H1 (cell line): ENCODE results near the gene FKRP. TPM values are rescaled to one million over a fixed set of nuclear protein-coding genes. Genes with fewer than 3 reads are reported as not detected.

Experiments used
- CTCF ChIA-PET: fragments of 300-600 bp; sonication (Branson Sonifier 250); formaldehyde crosslinking; loops from one replicate; lab custom pipeline; 2021; ENCODE audit not compliant: partially characterized antibody; lab: Charles Lee
- POLR2A ChIA-PET: fragments of 300-600 bp; sonication (Branson Sonifier 250); formaldehyde crosslinking; loops from one replicate; lab custom pipeline; 2021; ENCODE audit warnings: inconsistent platforms; ENCODE audit not compliant: partially characterized antibody; lab: Charles Lee
- DNase-seq, 2 experiments: peaks; one replicate each; pipeline versions ENCODE4 v3.0.0 to v3.0.0-alpha.2; 2010 to 2022; ENCODE audit warnings: low spot score in 2 of 2, low read depth in 1 of 2, mixed read lengths in 1 of 2
- FAIRE-seq: peaks from 2 replicates; lab custom pipeline; 2011; peaks lifted over from hg19 to GRCh38; lab: Jason Lieb, UNC
- H2AFZ ChIP-seq: 2 replicates; pipeline ENCODE4 v1.8.1; 2012; ENCODE audit warnings: low read length, inconsistent platforms
- H2AK5ac ChIP-seq: 2 replicates; pipeline ENCODE4 v1.6.1; 2013; ENCODE audit warnings: low read depth, low read length
- H2BK120ac ChIP-seq: replicated peaks from 2 replicates; pipeline ENCODE3; 2013; ENCODE audit warnings: low read depth, low read length, inconsistent platforms
- H2BK12ac ChIP-seq: 2 replicates; pipeline ENCODE4 v1.6.1; 2013; ENCODE audit warnings: low read depth, low read length
- H2BK15ac ChIP-seq: 2 replicates; pipeline ENCODE4 v1.6.1; 2013; ENCODE audit warnings: low read length
- H2BK20ac ChIP-seq: 2 replicates; pipeline ENCODE4 v1.6.1; 2013; ENCODE audit warnings: low read length
- H2BK5ac ChIP-seq: 2 replicates; pipeline ENCODE4 v1.6.1; 2013; ENCODE audit warnings: low read depth, low read length
- H3K14ac ChIP-seq: 2 replicates; pipeline ENCODE4 v1.6.1; 2013; ENCODE audit warnings: inconsistent platforms; ENCODE audit not compliant: insufficient read length
- H3K18ac ChIP-seq: 2 replicates; pipeline ENCODE4 v1.6.1; 2013; ENCODE audit warnings: low read length; ENCODE audit errors: extremely low read depth
- H3K23ac ChIP-seq: 2 replicates; pipeline ENCODE4 v1.6.1; 2013; ENCODE audit warnings: inconsistent platforms; ENCODE audit not compliant: insufficient read length
- H3K23me2 ChIP-seq: 2 replicates; pipeline ENCODE4 v1.6.1; 2013; ENCODE audit warnings: low read depth, low read length
- H3K27ac ChIP-seq: 2 replicates; pipeline ENCODE4 v1.6.1; 2011; ENCODE audit warnings: low read depth, low read length, inconsistent platforms
- H3K27me3 ChIP-seq, 4 experiments: replicated peaks in 1 of 4; 1 replicate in 1 of 4; 2 replicates in 3 of 4; pipeline versions ENCODE4 v1.6.1 to v1.8.1; 2011 to 2013; ENCODE audit warnings: low read length in 3 of 4, mild to moderate bottlenecking in 3 of 4, inconsistent platforms in 2 of 4, mixed read lengths in 2 of 4, moderate library complexity in 1 of 4; ENCODE audit not compliant: control insufficient read depth in 3 of 4, insufficient read depth in 3 of 4; ENCODE audit errors: extremely low read depth in 1 of 4
- H3K36me3 ChIP-seq, 4 experiments: 2 replicates each; pipeline versions ENCODE4 v1.6.1 to v1.8.1; 2011 to 2013; ENCODE audit warnings: mild to moderate bottlenecking in 4 of 4, low read length in 3 of 4, moderate library complexity in 2 of 4, control low read depth in 1 of 4, inconsistent platforms in 1 of 4; ENCODE audit not compliant: insufficient read depth in 4 of 4, control insufficient read depth in 2 of 4
- H3K4ac ChIP-seq: replicated peaks from 2 replicates; pipeline ENCODE3; 2013; ENCODE audit warnings: low read length, low read depth, mixed read lengths, inconsistent platforms; ENCODE audit not compliant: insufficient read length
- H3K4me1 ChIP-seq, 4 experiments: replicated peaks in 1 of 4; 1 replicate in 1 of 4; 2 replicates in 3 of 4; pipeline versions ENCODE4 v1.6.1 to v1.8.1; 2011 to 2013; ENCODE audit warnings: low read length in 3 of 4, inconsistent platforms in 2 of 4, mixed read lengths in 1 of 4; ENCODE audit not compliant: insufficient read depth in 4 of 4, control insufficient read depth in 3 of 4
- H3K4me2 ChIP-seq, 2 experiments: 2 replicates each; pipeline versions ENCODE4 v1.6.1 to v1.8.1; 2011 to 2013; ENCODE audit warnings: low read depth in 2 of 2, low read length in 2 of 2, control low read depth in 1 of 2, inconsistent platforms in 1 of 2, mild to moderate bottlenecking in 1 of 2; ENCODE audit not compliant: insufficient read depth in 1 of 2
- H3K4me3 ChIP-seq, 4 experiments: fragments of 200-600, 300-600 bp in 1 of 4; sonication (generic), shearing (Covaris generic), sonication (Bioruptor Twin) in 1 of 4; 2 replicates each; pipeline versions ENCODE4 v1.5.1 to v1.8.1; 2011 to 2016; ENCODE audit warnings: low read length in 4 of 4, low read depth in 3 of 4, control low read depth in 2 of 4, inconsistent platforms in 2 of 4, mild to moderate bottlenecking in 2 of 4, mixed read lengths in 1 of 4, moderate library complexity in 1 of 4; ENCODE audit not compliant: insufficient read depth in 2 of 4; ENCODE audit errors: extremely low read depth in 1 of 4
- H3K56ac ChIP-seq: replicated peaks from 2 replicates; pipeline ENCODE3; 2013; ENCODE audit warnings: low read depth, mild to moderate bottlenecking, mixed read lengths, low read length, inconsistent platforms; ENCODE audit not compliant: insufficient read length
- H3K79me1 ChIP-seq: 2 replicates; pipeline ENCODE4 v1.6.1; 2013; ENCODE audit warnings: low read depth, low read length, control low read depth
- H3K79me2 ChIP-seq, 2 experiments: 2 replicates each; pipeline versions ENCODE4 v1.6.1 to v1.8.1; 2012 to 2013; ENCODE audit warnings: low read length in 2 of 2, mild to moderate bottlenecking in 2 of 2, inconsistent platforms in 1 of 2; ENCODE audit not compliant: insufficient read depth in 2 of 2, control insufficient read depth in 1 of 2
- H3K9ac ChIP-seq, 4 experiments: replicated peaks in 1 of 4; 1 replicate in 1 of 4; 2 replicates in 3 of 4; pipeline versions ENCODE4 v1.6.1 to v1.8.1; 2011 to 2013; ENCODE audit warnings: low read depth in 3 of 4, low read length in 3 of 4, control low read depth in 2 of 4, mild to moderate bottlenecking in 2 of 4, moderate library complexity in 2 of 4, inconsistent platforms in 1 of 4; ENCODE audit errors: extremely low read depth in 1 of 4
- H3K9me3 ChIP-seq, 2 experiments: 2 replicates each; pipeline versions ENCODE4 v1.6.1 to v1.8.1; 2012 to 2013; ENCODE audit warnings: mild to moderate bottlenecking in 2 of 2, moderate library complexity in 2 of 2, control low read depth in 1 of 2, inconsistent platforms in 1 of 2, low read depth in 1 of 2, low read length in 1 of 2, mixed read lengths in 1 of 2; ENCODE audit not compliant: insufficient read depth in 2 of 2
- H4K20me1 ChIP-seq, 2 experiments: replicated peaks in 1 of 2; 2 replicates each; pipeline versions ENCODE3 to v1.8.1; 2011 to 2013; ENCODE audit warnings: inconsistent platforms in 2 of 2, low read length in 2 of 2, mild to moderate bottlenecking in 1 of 2; ENCODE audit not compliant: insufficient read depth in 2 of 2, control insufficient read depth in 1 of 2
- H4K5ac ChIP-seq: 2 replicates; pipeline ENCODE4 v1.6.1; 2013; ENCODE audit warnings: low read length, low read depth, mixed read lengths, inconsistent platforms; ENCODE audit not compliant: insufficient read length
- H4K8ac ChIP-seq: 2 replicates; pipeline ENCODE4 v1.8.0; 2013; ENCODE audit warnings: mild to moderate bottlenecking, moderate library complexity, low read length, inconsistent platforms; ENCODE audit not compliant: insufficient read depth; ENCODE audit errors: extremely low read depth
- H4K91ac ChIP-seq: replicated peaks from 2 replicates; pipeline ENCODE3; 2013; ENCODE audit warnings: low read length, mixed read lengths, inconsistent platforms; ENCODE audit not compliant: insufficient read length
- CEBPB ChIP-seq: IDR thresholded peaks from 2 replicates; pipeline ENCODE4 v1.6.1; 2012; ENCODE audit warnings: low read depth, low read length
- JUND ChIP-seq: IDR thresholded peaks from 2 replicates; pipeline ENCODE4 v1.6.1; 2011; ENCODE audit warnings: mild to moderate bottlenecking, improper control_type of control experiment, low read length
- KDM1A ChIP-seq: fragments of 200-600, 300-600 bp; sonication (generic); IDR thresholded peaks from 2 replicates; pipeline ENCODE4 v1.7.1; 2016; ENCODE audit warnings: mild to moderate bottlenecking, low read length, borderline replicate concordance
- KDM4A ChIP-seq: IDR thresholded peaks from one replicate; pipeline ENCODE4 v1.7.1; 2012; ENCODE audit warnings: low read depth, mild to moderate bottlenecking, moderate library complexity, low read length, inconsistent platforms; ENCODE audit not compliant: severe bottlenecking
- POLR2A ChIP-seq, 2 experiments: IDR thresholded peaks; 1 replicate in 1 of 2; 2 replicates in 1 of 2; pipeline ENCODE4 v1.6.1; 2011; ENCODE audit warnings: low read depth in 2 of 2, low read length in 2 of 2, mild to moderate bottlenecking in 2 of 2; ENCODE audit errors: control extremely low read depth in 1 of 2
- POLR2AphosphoS5 ChIP-seq: IDR thresholded peaks from 2 replicates; pipeline ENCODE4 v1.6.1; 2011; ENCODE audit warnings: low read depth, low read length
- RAD21 ChIP-seq, 2 experiments: IDR thresholded peaks in 1 of 2; conservative IDR thresholded peaks in 1 of 2; 2 replicates each; pipeline ENCODE4 v1.6.1; 2011; ENCODE audit warnings: low read depth in 2 of 2, low read length in 2 of 2, improper control_type of control experiment in 1 of 2, inconsistent platforms in 1 of 2, mild to moderate bottlenecking in 1 of 2, moderate library complexity in 1 of 2
- TAF1 ChIP-seq: IDR thresholded peaks from 2 replicates; pipeline ENCODE4 v1.6.1; 2011; ENCODE audit warnings: mild to moderate bottlenecking, low read depth, low read length
- TAF7 ChIP-seq: optimal IDR thresholded peaks from 2 replicates; pipeline ENCODE3; 2011; ENCODE audit warnings: low read depth, mild to moderate bottlenecking, inconsistent platforms, low read length, moderate library complexity, borderline replicate concordance
- TBP ChIP-seq: IDR thresholded peaks from 2 replicates; pipeline ENCODE4 v1.6.1; 2011; ENCODE audit warnings: low read depth, low read length, improper control_type of control experiment
- WGBS, 2 experiments: shearing (Covaris generic) in 1 of 2; methylation state at CpG; one replicate each; pipeline versions ENCODE4 v1.1.6 to v1.1.7; 2013 to 2015; ENCODE audit warnings: low lambda C conversion rate in 2 of 2, mixed read lengths in 2 of 2, inconsistent platforms in 1 of 2, low coverage in 1 of 2, missing lambda C conversion rate in 1 of 2; ENCODE audit not compliant: insufficient replicate concordance in 2 of 2, insufficient coverage in 1 of 2, insufficient read length in 1 of 2; ENCODE audit errors: extremely low coverage in 1 of 2, missing lambda C conversion rate in 1 of 2; 5-methylcytosine and 5-hydroxymethylcytosine counted together
- polyA plus RNA-seq, 7 experiments: library from polyadenylated mRNA; depleted of rRNA in 3 of 7; stranded (reverse) in 5 of 7; unstranded in 2 of 7; fragments of >200 nt in 5 of 7; fragments of 200-250 nt in 2 of 7; gene quantifications; 1 replicate in 5 of 7; 2 replicates in 1 of 7; 4 replicates in 1 of 7; pipeline versions ENCODE4 v1.2.1 to v1.2.3, GENCODE V29; 2011 to 2013; ENCODE audit warnings: missing spikeins in 2 of 7, mixed read lengths in 2 of 7
- total RNA-seq: library from RNA; stranded (reverse); fragmentation: NEBNext Ultra II Directional; extraction: Animal tissue kit (Norgen Biotek cat#: 25700); gene quantifications from 2 replicates; pipeline ENCODE4 v1.2.1, GENCODE V29; 2021

The FKRP gene
- total and polyA plus RNA-seq, 2 of the 8 experiments (the other 6 are each of a cell fraction or from before 2014, with no cell fraction given), result 17.1 to 24.4 TPM

DNA sequence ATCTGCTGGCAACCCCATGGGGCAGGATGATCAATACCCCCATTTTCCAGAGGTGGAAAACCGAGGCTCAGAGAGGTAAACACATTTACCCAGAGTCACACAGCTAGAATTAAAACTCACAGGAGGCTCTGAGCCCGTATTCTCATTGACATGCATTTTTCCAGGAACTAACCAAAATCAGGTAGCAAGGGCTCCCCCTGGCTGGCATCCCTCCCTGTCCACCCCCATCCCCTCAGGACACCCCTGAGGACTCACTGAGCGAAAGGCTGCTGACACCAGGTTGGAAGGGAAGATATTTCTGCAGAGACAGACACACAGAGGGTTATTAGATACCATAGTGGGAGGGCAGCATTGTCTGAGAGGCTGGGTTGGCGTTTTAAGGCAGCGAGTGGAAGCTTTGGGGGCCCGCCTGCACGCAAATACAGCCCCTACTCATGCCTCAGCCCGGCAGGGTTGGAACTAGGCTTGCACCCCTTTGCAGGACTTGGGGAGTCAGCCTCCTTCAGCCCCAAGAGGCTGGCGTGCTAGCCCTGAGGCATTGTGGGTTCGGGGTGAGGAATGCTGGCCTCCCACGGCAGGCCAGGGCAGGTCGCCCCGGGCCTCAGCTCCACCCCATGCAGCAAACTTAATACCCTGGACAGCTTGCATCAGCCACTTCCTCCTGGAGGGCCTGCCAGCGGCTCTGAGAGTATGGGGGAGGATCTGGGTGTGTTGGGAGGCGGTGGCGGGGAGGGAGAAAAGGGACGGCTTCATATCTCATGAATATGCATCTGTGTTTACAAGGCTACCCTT is 38.6 kb downstream of the FKRP start:
- Histone ChIP-seq H3K79me2 (peaks cover 29 to 67% of the 10 kb centered on the region in 2 experiments), H3K4me2 (peak overlapping the region; percentile 87 to 98), H3K18ac (peak overlapping the region; percentile 94), H3K14ac (no peak overlapping the region), H3K4me1 (peaks cover 6 to 21% (median 10%) of the 10 kb centered on the region in 4 experiments; a peak in 6 of 7 replicates), H3K23ac (no peak overlapping the region), H3K36me3 (peaks cover 22 to 61% (median 39%) of the 10 kb centered on the region in 4 experiments), H3K9ac (peak overlapping the region in 3 of 4 experiments; percentile 72 to 75 (median 74); a peak in 6 of 7 replicates), H4K20me1 (peaks cover 15 to 29% of the 10 kb centered on the region in 2 experiments), H4K8ac (peak overlapping the region; percentile 94), H3K23me2 (peaks cover 15% of the 10 kb centered on the region), H2BK15ac (0 out of 2 replicates have a peak overlapping the region, but pooled peaks have one; percentile 83), H3K27ac (peak overlapping the region; percentile 90), H2BK120ac (peak overlapping the region; percentile 0), H4K5ac (peak overlapping the region; percentile 41), H2AK5ac (peak overlapping the region; percentile 76), H2BK5ac (peak overlapping the region; percentile 95), H2AFZ (no peak overlapping the region), H3K9me3 (no peaks in the 10 kb centered on the region), H3K27me3 (no peaks in the 10 kb centered on the region; a peak in 1 of 7 replicates), H3K56ac (peak overlapping the region; percentile 65), H2BK20ac (peak overlapping the region; percentile 51; the same call in 1 of the 2 replicates), H4K91ac (peak overlapping the region; percentile 79), H3K4ac (peak overlapping the region; percentile 50), H3K79me1 (peaks cover 8% of the 10 kb centered on the region), H3K4me3 (peak overlapping the region; percentile 78 to 96 (median 90); a peak in 7 of 8 replicates), H2BK12ac (peak overlapping the region; percentile 84)
- CTCF ChIA-PET, result interaction anchor here (0.6 to 4.1 kb wide), 11 partner anchors 13 to 814 kb away, joined by 3 to 25 read pairs (median 4); no protein-coding TSS in a partner anchor
- POLR2A ChIA-PET, result interaction anchor here (0.7 to 18.4 kb wide), 28 partner anchors 9 to 329 kb away, joined by 3 to 333 read pairs (median 5); partner anchors contain the start of genes AP2S1, FKRP and ZC3H4
- FAIRE-seq (no peak), DNase-seq (peak in 1 of 2 experiments; percentile 69)
- 33% methylated on average over 17 of the region's 17 CpGs; no CpG with 5 or more reads in 1 of the 2 experiments for WGBS, 2 experiments
- TF ChIP-seq TAF1 (0 out of 2 replicates have a peak, but pooled peaks have one; percentile 63), KDM4A (no peak), JUND (0 out of 2 replicates have a peak, but pooled peaks have one; percentile 11), POLR2AphosphoS5 (peak; percentile 50; the same call in 1 of the 2 replicates), CEBPB (peak; percentile 90), RAD21 (IDR thresholded peaks at IDR 0.05 in 1 of 2, conservative IDR thresholded peaks at IDR 0.05 in 1 of 2; ENCODE audit: low read depth in 2 of 2, low read length in 2 of 2) (peak; percentile 14 to 38; a peak in 2 of 4 replicates), KDM1A (peak; percentile 98), POLR2A (IDR thresholded peaks at IDR 0.05; ENCODE audit: control extremely low read depth in 1 of 2, low read depth in 2 of 2, low read length in 2 of 2) (peak in 1 of 2 experiments; percentile 65; a peak in 1 of 3 replicates), TBP (peak; percentile 23; the same call in 1 of the 2 replicates), TAF7 (peak; percentile 25)
